ENCODE results near the gene TUBG1. TPM values are rescaled to one million over a fixed set of nuclear protein-coding genes. Genes with fewer than 3 reads are reported as not detected.
"Not testable (repeated sequence)": the region's sequence is repeated elsewhere in the genome, so short reads cannot be mapped to it uniquely, and the experiment has no call there.

Gene TUBG1
- total and polyA plus RNA-seq, 8 donors = 10.5 to 79.9 (median 23.2) TPM

DNA sequence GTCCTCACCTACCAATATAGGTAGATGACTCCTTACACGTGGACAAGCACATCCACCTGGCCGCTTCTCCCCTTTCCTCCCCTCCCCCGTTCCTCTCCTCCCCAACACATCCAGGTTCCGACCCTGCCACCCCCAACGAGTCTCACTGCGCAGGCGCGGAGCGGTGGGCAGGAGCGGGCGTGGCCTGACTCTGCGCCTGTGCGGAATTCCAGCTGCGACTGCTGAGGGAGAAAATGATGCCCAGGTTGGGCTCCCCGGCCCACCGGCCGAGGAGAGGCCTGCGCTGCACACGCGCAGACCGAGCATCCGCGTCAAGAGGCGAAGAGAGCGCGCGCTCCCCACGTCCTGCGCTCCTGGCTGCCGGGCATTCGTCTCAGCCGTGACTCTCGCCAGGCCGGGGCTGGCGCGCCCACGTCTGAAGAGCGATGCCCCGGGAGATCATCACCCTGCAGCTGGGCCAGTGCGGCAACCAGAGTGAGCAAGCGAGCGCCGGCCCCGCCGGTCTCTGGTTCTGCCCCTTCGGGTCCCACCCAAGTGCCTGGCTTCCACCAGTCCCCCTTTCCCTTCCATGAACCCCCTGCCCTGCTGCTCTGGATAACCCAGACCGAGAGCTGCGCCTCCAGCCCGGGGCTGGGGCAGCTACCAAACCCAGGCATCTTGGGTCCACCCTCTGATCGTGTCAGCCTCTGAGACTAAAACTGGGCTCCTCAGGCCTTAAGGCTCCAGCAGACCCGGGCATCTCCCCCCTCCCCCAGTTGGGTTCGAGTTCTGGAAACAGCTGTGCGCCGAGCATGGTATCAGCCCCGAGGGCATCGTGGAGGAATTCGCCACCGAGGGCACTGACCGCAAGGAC lies 49.8 kb downstream of the TUBG1 start, which contains the start of gene TUBG2:
TSS of gene TUBG2 (plus strand) at position 206 of the 853 bp plus-strand sequence. CDS start at position 426, 220 bp downstream.
- H3K9me3 ChIP-seq = no peaks in the 10 kb centered on the region
- peak; percentile 88 to 96 (median 92) for DNase-seq
- TF ChIP-seq CTCF (IDR thresholded peaks at IDR 0.05) = no peak
- peak within 1 kb of the TSS; percentile 39 to 81 (median 74) for H3K4me3 ChIP-seq
- ATAC-seq = peak; percentile 89 to 95 (median 94)
- intact Hi-C loops (cut with DNase I) = no loop called here
- H3K4me1 ChIP-seq = peaks cover 0 to 11% (median 0%) of the 10 kb centered on the region in 3 donors
- H3K27me3 ChIP-seq = no peaks in the 10 kb centered on the region
- peak within 1 kb of the TSS; percentile 54 to 79 (median 71) for H3K27ac ChIP-seq
- no peaks in the 10 kb centered on the region for H3K36me3 ChIP-seq
- WGBS, 2 donors = 1% methylated on average over 51 to 57 of the region's 59 CpGs
- FAIRE-seq = no peak

- Histone ChIP-seq H3K27ac (peak overlapping the region in 1 of 4 donors; percentile 79), H3K4me3 (peak overlapping the region in 3 of 4 donors; percentile 69 to 81 (median 78)), H3K4me1 (peaks cover 0 to 11% (median 0%) of the 10 kb centered on the region in 3 donors)
- FAIRE-seq; H3K36me3 ChIP-seq; H3K27me3 ChIP-seq; intact Hi-C loops (cut with DNase I); H3K9me3 ChIP-seq; DNase-seq: not testable (repeated sequence)
- 92 to 100% methylated on average over 1 of the region's 14 CpGs for WGBS, 2 donors
- peak; percentile 27 to 46 (median 38) for ATAC-seq
Observed at GRCh38 chr17:42659932-42660274, 50.4 kb downstream of the TUBG1 start.

DNA sequence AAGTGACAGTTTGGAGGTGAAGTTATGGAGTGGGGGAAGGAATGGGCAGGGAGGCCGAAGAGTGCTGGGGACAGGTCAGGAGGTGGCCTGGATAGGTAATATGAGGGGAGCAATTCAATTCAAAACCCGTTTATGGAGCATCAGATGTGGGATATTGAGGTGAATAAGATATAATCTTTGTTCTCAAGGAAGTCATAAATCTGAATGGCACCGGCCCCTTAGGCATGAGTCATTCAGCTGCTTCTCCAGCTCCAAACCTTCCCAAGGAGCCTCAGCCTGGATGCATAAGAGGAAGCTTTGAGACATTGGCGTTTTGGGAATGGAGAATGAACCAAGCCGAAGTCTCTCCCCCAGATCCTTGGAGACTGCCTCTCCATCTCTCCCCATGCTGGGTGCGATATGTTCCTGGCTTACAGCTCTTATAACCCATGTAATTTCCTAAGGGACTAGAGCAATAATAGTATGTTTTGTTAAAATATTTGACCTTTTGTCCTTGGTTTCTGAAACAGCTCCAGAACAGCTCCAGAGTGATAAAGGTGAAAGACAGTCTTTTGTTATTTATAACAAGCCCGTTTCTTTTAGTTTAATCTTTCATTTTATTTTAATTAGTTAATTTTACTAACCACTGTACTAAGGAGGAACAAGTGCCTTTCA lies 51.3 kb downstream of the TUBG1 start:
- H3K4me3 ChIP-seq = peak overlapping the region in 2 of 4 donors; percentile 17 to 69

More for the DNA sequence above, 51.3 kb downstream of the TUBG1 start:
- Histone ChIP-seq H3K27ac (no peak overlapping the region), H3K9me3 (no peaks in the 10 kb centered on the region), H3K36me3 (peaks cover 0 to 6% (median 0%) of the 10 kb centered on the region in 3 donors), H3K27me3 (no peaks in the 10 kb centered on the region), H3K4me1 (peaks cover 0 to 11% (median 0%) of the 10 kb centered on the region in 3 donors)
- 71 to 80% methylated on average over 7 of the region's 7 CpGs for WGBS, 2 donors
- DNase-seq (peak in 1 of 6 donors; percentile 31), ATAC-seq (no peak), FAIRE-seq (no peak)
- intact Hi-C loops (cut with DNase I) = no loop called here
- no peak for TF ChIP-seq CTCF (IDR thresholded peaks at IDR 0.05)

Other genes with a start within 250 kb of the TUBG1 start
- 100 to 1,000 TPM in 2 of 6 donors, 10 to 100 TPM in 4; 63.3 to 127 (median 78.6) TPM for gene STAT3, start 221.2 kb upstream of the TUBG1 start, total RNA-seq
- gene STAT3, start 221.2 kb upstream of the TUBG1 start, polyA plus RNA-seq = 10 to 100 TPM; 37.9 to 42.9 TPM
- gene CAVIN1, start 186.4 kb upstream of the TUBG1 start, total RNA-seq = 10 to 100 TPM; 11.5 to 42.6 (median 19.6) TPM
- 10 to 100 TPM; 25.2 to 32.9 TPM for gene CAVIN1, start 186.4 kb upstream of the TUBG1 start, polyA plus RNA-seq
- gene ATP6V0A1, start 150.8 kb upstream of the TUBG1 start, total RNA-seq = 10 to 100 TPM; 22.8 to 51.3 (median 28.6) TPM
- 10 to 100 TPM; 37.2 to 55.9 TPM for gene ATP6V0A1, start 150.8 kb upstream of the TUBG1 start, polyA plus RNA-seq
- 10 to 100 TPM; 17.6 to 33.8 (median 25.6) TPM for gene NAGLU, start 73.4 kb upstream of the TUBG1 start, total RNA-seq
- 10 to 100 TPM; 51.6 to 52.6 TPM for gene NAGLU, start 73.4 kb upstream of the TUBG1 start, polyA plus RNA-seq
- gene HSD17B1, start 56.8 kb upstream of the TUBG1 start, total RNA-seq = 1 to 10 TPM in 2 of 6 donors, under 1 TPM in 4; 0.32 to 1.3 (median 0.74) TPM
- 1 to 10 TPM; 3.5 TPM for gene HSD17B1, start 56.8 kb upstream of the TUBG1 start, polyA plus RNA-seq
- 10 to 100 TPM; 32.3 to 63.5 (median 52.3) TPM for gene COASY, start 47.5 kb upstream of the TUBG1 start, total RNA-seq
- gene COASY, start 47.5 kb upstream of the TUBG1 start, polyA plus RNA-seq = 100 to 1,000 TPM; 135 to 152 TPM
- gene MLX, start 42.6 kb upstream of the TUBG1 start, total RNA-seq = 10 to 100 TPM; 18.6 to 26.7 (median 22.9) TPM
- 10 to 100 TPM; 31.9 to 44.5 TPM for gene MLX, start 42.6 kb upstream of the TUBG1 start, polyA plus RNA-seq
- 1 to 10 TPM; 1.0 to 2.7 (median 2.0) TPM for gene PSMC3IP, start 32.0 kb upstream of the TUBG1 start, total RNA-seq
- gene PSMC3IP, start 32.0 kb upstream of the TUBG1 start, polyA plus RNA-seq = 1 to 10 TPM; 3.9 to 7.0 TPM
- gene RETREG3, start 309 bp upstream of the TUBG1 start, total RNA-seq = 10 to 100 TPM; 39.3 to 78.0 (median 47.0) TPM
- 10 to 100 TPM; 28.8 to 35.5 TPM for gene RETREG3, start 309 bp upstream of the TUBG1 start, polyA plus RNA-seq
- 10 to 100 TPM; 10.9 to 43.4 (median 19.8) TPM for gene TUBG2, start 49.6 kb downstream of the TUBG1 start, total RNA-seq
- gene TUBG2, start 49.6 kb downstream of the TUBG1 start, polyA plus RNA-seq = 10 to 100 TPM; 48.2 to 90.5 TPM
- 10 to 100 TPM; 24.7 to 90.6 (median 33.3) TPM for gene PLEKHH3, start 67.3 kb downstream of the TUBG1 start, total RNA-seq
- 100 to 1,000 TPM; 148 to 215 TPM for gene PLEKHH3, start 67.3 kb downstream of the TUBG1 start, polyA plus RNA-seq
- 1 to 10 TPM in 1 of 6 donors, under 1 TPM in 5; 0.09 to 1.0 (median 0.49) TPM for gene CCR10, start 72.2 kb downstream of the TUBG1 start, total RNA-seq
- gene CCR10, start 72.2 kb downstream of the TUBG1 start, polyA plus RNA-seq = 1 to 10 TPM in 1 of 2 donors, under 1 TPM in 1; 0.91 to 1.1 TPM
- gene CNTNAP1, start 72.8 kb downstream of the TUBG1 start, total RNA-seq = 10 to 100 TPM in 1 of 6 donors, 1 to 10 TPM in 5; 3.1 to 10.4 (median 5.4) TPM
- 10 to 100 TPM in 1 of 2 donors, 1 to 10 TPM in 1; 8.1 to 20.0 TPM for gene CNTNAP1, start 72.8 kb downstream of the TUBG1 start, polyA plus RNA-seq
- 10 to 100 TPM in 5 of 6 donors, 1 to 10 TPM in 1; 8.8 to 25.4 (median 14.6) TPM for gene EZH1, start 135.4 kb downstream of the TUBG1 start, total RNA-seq
- 10 to 100 TPM; 16.3 to 23.3 TPM for gene EZH1, start 135.4 kb downstream of the TUBG1 start, polyA plus RNA-seq
- 1 to 10 TPM; 2.4 to 9.2 (median 4.7) TPM for gene RAMP2, start 151.5 kb downstream of the TUBG1 start, total RNA-seq
- gene RAMP2, start 151.5 kb downstream of the TUBG1 start, polyA plus RNA-seq = 10 to 100 TPM; 15.9 to 26.5 TPM
- gene VPS25, start 163.8 kb downstream of the TUBG1 start, total RNA-seq = 10 to 100 TPM; 18.1 to 30.7 (median 26.0) TPM
- 10 to 100 TPM; 24.6 to 46.9 TPM for gene VPS25, start 163.8 kb downstream of the TUBG1 start, polyA plus RNA-seq
- gene WNK4, start 170.9 kb downstream of the TUBG1 start, total RNA-seq = under 1 TPM; 0.19 to 0.87 (median 0.51) TPM
- 1 to 10 TPM; 1.1 to 4.7 TPM for gene WNK4, start 170.9 kb downstream of the TUBG1 start, polyA plus RNA-seq
- 10 to 100 TPM; 48.1 to 73.6 (median 64.7) TPM for gene COA3, start 189.0 kb downstream of the TUBG1 start, total RNA-seq
- 100 to 1,000 TPM; 107 to 130 TPM for gene COA3, start 189.0 kb downstream of the TUBG1 start, polyA plus RNA-seq
- gene CNTD1, start 189.2 kb downstream of the TUBG1 start, total RNA-seq = under 1 TPM; 0.13 to 0.78 (median 0.55) TPM
- gene CNTD1, start 189.2 kb downstream of the TUBG1 start, polyA plus RNA-seq = under 1 TPM; 0.19 to 0.47 TPM
- gene BECN1, start 214.6 kb downstream of the TUBG1 start, total RNA-seq = 10 to 100 TPM; 35.2 to 49.7 (median 44.6) TPM
- gene BECN1, start 214.6 kb downstream of the TUBG1 start, polyA plus RNA-seq = 10 to 100 TPM; 20.1 to 38.9 TPM
- gene PSME3, start 223.7 kb downstream of the TUBG1 start, total RNA-seq = 10 to 100 TPM; 25.8 to 51.6 (median 45.0) TPM
- gene PSME3, start 223.7 kb downstream of the TUBG1 start, polyA plus RNA-seq = 10 to 100 TPM; 17.8 to 27.7 TPM
- 1 to 10 TPM in 1 of 6 donors, under 1 TPM in 5; 0.37 to 1.7 (median 0.56) TPM for gene AOC2, start 234.9 kb downstream of the TUBG1 start, total RNA-seq
- under 1 TPM; 0.77 to 0.87 TPM for gene AOC2, start 234.9 kb downstream of the TUBG1 start, polyA plus RNA-seq
- 1 to 10 TPM; 1.9 to 9.5 (median 5.8) TPM for gene AOC3, start 241.5 kb downstream of the TUBG1 start, total RNA-seq
- 10 to 100 TPM in 1 of 2 donors, 1 to 10 TPM in 1; 6.2 to 11.3 TPM for gene AOC3, start 241.5 kb downstream of the TUBG1 start, polyA plus RNA-seq